Measurements from ENCODE around the gene CRYGN.

Gene CRYGN

DNA sequence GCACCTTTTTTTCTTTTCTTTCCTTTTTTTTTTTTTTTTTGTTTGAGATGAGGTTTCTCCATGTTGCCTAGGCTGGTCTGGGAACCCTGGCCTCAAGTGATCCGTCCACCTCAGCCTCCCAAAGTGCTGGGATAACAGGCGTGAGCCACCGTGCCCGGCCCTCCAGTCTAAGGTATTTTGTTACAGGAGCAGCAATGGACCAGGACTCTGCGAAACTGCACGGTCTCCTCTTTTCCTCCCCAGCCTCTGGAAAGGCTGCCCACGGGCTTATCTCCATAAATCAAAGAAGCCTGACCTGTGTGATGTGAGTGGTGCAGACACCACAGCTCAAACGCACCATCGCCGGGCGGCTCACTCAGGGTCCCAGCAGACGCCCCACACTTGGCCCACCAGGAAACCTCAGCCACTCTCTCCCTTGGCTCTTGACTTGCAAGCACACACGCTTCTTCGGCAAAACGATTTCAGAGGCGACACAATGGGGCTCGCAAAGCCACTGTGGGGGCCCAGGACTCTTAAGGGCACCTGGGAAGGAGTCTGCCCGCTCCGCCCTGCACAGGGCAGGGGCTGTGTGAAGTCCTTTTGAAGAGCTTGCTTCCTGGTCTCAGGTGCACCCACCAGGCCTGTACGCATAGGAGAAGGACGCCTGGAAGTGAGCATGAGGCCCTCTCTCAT, 50.7 kb downstream of the CRYGN start:
- DNase-seq = no peak

DNA sequence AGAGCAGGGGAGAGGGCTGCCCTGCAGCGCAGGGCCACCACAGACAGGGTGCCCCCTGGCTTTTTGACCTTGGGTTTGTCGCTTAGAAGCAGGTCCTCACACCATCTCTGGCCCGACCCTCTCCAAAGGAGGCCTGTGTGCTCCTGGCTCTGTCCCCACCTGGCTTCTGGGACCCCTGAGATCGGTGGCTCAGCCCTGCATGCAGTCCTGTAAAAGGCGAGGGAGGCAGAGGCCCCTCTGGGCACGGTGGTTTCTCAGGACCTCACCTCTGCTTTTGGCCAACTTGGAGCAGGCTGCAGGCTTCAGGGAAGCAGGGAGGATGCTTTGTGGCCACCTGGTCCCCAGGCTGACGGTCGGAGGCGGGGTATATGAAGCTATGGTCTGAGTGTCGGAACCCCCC, 51.5 kb downstream of the CRYGN start:
- no peak for DNase-seq

DNA sequence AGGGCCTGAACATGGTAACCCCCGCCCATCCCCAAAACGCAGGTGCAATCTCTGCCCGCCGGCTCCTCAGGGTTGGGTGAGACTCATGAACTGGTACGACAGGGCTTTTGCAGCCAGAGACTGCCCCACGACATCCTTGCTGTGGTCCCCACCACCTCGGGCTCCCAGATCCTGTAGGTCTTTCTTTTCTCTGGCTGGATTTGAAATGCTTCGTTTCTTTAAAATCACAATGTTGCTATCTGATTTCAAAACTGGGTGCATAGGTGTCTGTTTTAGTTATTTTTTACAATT, 52.0 kb downstream of the CRYGN start:
- DNase-seq = no peak

DNA sequence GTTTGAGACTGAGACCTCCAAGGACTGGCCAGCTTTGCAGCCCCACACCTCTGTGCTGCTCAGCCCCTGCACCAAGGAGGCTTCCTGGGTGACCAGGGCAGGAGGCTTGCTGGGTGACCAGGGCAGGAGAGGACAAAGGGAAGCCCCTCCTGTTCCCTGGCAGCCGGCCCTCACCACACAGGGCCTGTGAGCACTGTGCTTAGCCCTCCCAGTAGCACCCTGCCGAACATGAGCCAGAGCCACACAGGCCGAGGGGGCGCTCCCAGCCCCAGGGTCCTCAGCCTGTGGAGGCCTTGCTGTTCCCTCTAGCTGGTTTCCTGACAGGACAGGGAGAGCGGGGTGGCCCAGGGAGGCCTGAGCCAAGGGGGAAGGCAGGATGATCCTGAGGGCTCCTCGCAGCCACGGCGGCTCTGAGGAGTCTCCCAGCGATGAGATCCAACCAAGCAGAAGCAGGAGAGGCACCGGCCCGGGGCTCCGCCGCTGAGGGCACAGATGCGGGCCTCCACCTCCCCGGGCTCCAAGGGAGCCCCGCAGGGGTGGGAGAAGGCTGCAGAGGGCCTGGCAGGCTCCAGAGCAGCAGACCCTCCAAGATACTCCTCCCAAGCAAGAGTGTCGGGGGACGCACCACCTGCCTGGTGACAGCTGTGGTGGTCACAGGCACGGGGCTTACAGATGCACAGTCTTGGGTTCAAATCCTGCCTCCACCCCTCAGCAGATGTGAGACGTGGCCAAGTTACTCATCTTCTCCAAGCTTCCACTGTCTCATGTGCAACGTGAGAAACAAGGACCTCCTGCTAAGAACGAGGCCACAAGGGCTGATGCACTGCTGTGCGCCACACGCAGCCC, 52.6 kb downstream of the CRYGN start:
- DNase-seq = no peak

DNA sequence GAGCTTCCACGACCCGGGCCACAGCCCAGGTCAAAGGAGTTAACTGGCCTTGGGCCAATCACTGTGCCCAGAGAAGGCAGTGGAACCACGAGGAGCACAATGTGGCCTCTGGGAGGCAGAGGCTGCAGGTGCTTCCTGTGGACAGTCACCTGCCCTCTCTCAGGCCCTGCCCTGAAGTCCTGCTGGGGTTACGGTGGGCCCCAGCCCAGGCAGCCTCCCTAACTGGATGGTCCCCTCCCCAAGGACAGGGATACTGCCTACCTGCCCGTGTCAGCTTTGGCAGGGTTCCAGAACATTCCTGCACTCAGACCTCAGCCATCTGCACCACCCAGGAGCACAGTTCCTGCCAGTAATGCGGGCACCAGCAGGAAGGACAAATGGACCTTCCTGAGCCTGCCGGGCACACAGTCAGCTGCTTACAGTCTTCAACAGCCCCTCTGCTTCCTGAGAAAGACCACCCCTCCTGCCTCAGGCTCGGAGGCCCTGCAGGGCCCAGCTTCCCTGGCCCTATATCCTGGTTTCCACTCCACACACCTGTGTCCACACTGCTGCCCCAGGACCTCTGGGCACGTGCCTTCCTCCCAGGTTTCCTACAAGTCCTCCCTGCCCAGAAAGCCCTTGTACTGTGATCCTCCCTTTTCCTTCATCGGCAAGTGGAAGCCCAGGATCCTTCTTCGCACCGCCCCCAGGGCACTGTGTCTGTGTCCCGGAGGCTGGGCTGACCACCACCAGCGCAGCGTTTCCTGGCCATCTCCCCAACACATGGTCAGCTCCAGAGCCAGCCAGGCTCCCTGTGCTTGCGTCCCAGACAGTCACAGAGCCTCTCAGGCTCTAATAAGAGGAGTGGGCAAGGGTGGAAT, 53.4 kb downstream of the CRYGN start:
- DNase-seq = no peak

DNA sequence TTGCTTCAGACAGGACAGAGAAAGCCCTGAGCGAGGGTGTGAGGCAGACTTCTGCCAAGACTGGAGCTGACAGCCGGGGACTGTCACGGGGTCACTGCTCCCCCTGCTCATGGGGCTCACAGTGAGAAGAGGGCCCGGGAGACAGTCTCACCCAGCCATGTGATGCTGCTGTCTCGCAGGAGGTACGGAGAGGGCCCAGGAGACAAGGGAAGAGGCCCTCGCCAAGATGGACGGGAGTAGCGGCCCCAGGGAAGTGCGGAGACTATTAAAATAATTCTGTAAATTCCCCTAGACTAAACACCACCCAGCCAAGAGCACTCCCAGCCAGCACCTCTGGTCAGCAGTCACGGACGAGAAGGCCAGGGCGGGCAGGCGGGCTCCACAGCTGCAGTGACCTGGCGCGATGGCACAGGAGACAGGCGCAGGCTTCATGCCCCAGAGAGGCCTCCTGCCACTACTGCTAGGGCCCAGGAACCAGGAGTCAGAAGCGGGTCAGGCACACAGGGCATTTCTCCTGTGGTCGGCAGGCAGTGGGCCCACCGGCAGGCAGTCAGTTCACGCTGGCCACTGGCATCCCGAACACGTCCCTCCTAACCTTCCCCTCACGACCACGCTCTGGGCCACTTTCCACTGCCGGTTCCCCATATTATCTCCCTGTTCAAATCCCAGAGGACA, 54.2 kb downstream of the CRYGN start:
- DNase-seq = no peak

DNA sequence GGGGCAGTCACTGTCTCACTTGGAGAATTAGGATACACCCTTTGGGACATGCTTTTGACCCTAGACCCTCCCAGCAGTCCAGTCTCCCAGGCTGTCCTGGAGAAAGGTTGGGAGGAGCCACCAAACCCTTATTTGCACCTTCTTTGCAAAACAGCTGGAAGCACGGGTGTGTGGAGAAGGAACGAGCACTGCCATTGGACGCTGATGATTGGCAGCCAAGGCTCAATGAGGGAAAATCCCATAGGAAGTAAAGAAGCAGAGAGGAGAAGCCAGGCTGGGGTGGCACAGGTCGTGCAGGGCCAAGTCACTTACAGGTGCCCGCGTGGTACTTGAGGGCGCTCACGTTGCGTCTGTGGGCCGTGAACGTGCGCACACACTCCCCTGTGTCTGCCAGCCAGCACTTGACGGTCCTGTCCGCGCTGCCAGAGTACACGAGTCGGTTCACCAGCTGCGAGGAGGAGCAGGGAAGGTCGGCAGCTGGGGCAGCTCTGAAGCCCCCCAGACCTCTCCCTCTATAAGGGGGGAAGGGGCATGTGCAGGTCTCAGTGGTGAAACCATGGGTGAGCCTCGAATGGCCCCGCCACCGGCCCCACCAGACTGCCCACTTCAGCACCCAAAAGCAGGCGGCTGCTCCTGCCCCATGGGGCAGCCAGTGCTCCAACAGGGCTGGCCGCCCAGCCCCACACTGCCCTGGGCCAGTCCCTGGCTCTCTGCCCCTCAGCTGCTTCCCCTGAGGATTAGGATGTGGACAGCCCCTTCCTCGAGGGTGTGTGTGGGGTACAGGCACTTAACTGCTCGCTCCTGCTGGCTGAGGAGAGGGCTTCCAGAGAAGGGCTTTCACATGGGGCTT, 54.9 kb downstream of the CRYGN start:
- no peak for DNase-seq

DNA sequence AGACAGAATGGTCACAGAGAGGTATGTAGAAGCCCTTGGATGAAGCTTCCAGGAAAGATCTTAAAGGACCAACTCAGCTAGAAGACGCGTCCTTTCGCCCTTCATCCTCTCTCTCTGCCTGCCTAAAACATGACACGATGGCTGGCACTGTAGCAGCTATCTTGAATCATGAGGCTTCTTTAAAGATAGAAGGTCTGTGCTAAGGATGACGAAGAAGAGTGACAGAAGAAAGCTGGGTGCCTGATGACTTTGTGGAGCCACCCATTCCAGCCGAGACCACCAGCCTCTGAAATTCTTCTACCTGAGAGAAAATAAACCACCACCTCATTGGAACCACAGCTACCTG, 55.6 kb downstream of the CRYGN start:
- DNase-seq = no peak

DNA sequence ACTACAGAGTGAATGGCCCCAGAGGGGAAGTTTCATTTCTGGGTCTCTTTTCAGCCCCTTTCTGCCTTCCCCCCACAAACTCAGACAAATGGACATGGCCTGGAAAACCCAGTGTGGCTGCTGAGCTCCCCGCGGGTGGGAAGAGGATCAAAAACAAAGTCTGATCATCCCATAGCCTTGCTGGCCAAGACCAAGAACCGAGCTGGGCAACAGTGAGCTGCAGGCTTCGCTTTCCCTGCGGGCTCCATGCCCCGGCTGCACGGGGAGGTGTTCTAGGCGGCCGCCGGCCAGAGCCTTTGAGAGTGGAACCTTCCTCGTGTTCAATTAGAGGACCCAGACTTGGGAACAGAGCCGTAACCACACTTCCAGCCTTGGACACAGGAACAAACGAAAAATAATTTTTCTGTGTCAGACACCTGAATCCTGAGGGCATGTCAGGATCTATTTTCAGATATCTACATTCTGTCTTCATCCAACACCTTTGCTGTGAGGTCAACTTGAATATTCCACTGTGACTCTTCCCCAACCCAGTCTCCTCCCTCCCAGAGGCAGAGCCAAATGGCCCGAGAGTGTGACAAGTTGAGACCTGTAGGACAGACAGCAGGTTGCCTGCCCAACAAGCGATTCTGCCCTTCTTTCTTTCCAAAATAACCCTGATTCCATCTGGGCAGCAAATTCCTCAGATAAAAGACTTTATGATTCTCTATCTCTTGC, 56.1 kb downstream of the CRYGN start:
- no peak for DNase-seq

DNA sequence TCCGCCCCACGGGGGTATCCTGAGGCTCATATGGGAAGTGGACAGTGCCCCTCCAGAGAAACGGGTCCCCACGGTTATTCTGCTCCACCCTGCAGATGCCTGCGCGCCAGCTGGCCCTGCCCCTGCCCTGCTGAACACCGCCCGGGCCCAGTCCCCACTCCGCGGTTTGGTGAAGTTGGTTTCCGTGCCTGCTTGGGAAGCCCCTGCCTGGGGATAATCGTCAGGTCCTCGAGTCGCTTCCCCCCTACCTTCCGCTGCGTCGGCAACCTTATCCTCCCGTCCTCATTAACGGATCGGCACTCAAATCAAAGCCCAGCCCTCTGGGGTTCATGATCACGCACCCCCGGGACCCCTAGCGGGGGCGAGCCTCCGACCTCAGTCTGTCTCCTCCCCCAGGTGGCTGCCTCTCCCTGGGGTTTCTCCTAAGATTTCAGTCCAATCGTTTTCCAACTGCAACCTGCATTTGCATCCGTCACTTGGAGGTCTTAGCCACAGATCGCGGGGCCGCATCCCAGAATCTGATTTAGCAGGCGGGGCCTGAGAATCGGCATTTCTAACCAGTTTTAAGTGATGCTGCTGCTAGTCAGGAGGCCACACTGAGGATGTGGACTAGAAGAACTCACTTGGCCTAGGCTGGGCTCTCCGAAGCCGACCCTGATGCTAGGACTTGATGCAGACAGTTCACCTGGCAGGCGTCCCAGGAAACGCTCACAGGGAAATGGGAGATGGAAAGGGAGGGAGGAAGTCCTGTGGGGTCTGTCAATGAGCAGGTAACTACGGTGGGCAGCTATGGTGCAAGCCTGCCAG, 57.7 kb downstream of the CRYGN start:
- DNase-seq = peak in 3 of 5 experiments; percentile 19 to 68 (median 57)

DNA sequence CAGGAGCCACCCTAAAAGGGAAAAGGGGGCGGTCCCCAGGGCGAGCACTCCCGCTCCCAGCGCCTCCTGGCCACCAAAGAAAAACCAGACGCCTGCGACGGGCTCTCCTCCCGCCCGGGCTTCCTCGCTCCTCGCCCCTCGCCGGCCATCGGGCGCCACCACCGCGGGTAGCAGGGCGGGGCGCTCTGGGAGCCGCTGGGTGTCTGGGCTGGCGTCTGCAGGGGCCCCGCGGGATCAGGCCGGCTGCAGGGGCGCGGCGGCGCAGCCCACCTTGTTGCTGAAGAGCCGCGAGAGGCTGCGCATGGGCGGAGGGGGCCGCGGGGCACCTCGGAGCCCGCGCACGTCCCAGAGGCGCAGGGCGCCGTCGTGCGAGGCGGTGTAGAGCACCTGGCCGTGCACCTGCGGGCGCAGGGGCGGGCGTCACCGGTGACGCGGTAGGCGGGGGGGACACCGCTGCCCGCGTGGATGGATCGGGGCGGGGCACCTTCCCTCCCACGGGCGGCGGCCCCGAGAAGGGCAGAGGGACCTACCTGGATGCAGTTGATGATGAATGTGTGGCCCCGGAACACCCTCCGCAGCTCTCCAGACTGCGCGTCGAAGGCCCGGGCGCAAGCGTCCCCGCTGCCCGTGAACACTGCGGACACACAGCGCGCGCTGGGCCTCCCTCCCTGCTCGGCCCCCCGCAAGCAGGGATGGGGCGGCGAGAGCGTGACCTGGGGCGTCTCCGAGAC, 58.4 kb downstream of the CRYGN start:
- DNase-seq = peak; percentile 15 to 71 (median 48)

DNA sequence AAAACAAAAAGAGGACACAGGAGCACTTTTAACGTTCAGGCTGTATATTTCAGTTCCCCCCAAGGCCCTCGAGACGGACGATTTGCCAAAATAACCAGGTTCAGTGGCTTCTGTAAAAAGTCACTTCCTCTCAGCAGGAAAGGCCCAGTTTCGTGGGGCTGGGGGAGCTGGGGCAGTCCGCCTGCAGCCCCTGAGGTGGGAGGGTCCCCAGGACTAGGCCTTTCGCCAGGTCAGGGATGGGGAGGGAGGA, 58.9 kb downstream of the CRYGN start:
- DNase-seq = no peak

DNA sequence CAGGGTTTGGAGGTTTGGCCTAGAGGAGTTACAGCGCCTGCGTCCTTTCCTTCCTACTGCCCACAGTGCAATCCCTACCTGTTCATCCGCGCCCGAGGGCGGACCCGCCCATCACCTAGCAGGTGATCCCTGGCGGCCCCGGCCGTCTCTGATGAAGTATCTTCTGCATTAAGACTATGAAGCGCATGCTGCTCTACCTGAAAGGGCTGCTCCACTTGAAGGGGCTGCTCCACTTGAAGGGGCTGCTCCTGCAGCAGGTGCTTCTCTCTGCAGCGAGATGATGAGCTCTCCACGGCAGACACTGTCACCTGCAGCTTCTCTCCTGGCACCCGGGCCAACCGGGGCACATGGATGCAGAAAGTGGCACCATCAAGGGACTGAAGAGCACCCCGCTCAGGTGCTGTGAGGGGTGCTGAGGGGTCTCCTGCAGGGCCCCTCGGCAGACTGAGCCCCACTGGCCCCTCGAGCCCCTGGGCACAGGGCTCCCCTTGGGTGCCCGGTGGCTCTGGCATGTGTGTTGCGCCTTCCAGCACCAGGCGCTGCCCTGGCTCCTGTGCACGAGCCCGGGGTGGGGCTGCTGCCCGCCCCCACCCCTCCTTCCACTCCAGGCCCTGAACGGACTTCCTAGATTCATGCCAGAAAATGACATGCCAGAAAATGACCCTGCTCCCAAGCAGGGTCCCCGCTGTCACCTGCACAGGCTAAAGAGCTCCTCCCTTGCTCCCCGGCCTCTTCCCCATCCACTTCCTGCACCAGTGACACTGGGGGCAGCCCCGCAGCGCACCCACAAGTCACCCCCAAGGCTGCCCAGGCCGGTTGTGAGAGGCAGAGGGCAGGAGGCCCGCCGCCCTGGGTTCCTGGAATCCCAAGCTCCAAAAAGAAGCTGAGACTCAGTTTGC, 59.5 kb downstream of the CRYGN start:
- DNase-seq = no peak

DNA sequence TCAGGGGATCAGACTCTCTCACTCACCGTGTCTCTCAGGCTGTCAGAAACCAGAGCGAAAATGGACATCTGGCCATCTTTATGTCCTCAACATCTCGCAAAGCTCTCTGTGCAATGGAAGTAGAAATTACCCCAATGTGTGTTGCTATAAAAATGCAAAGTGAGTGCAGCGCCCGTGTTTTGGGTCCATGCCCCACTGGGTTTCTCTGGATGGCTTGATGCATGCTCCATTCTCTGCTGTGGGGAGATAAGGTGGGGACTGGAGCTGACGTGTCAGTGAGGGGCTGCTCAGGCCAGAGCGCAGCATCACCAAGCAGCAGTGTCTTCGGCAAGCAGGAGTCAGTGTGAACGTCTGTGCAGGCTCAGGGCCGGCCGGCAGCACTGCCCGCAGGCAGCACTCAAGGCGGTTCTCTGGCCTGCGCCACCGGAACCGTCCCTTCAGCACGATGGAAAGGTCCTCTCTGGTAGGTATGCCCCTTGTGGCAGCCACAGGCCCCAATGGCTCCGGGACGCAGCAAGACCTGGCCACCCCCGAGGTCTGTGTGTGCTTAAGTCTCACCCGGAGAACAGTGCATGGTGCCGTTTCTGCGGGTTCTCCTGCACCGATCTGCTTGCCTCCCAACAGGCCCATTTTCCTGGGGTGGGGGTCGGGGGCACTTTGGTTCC, 60.3 kb downstream of the CRYGN start:
- DNase-seq = no peak

DNA sequence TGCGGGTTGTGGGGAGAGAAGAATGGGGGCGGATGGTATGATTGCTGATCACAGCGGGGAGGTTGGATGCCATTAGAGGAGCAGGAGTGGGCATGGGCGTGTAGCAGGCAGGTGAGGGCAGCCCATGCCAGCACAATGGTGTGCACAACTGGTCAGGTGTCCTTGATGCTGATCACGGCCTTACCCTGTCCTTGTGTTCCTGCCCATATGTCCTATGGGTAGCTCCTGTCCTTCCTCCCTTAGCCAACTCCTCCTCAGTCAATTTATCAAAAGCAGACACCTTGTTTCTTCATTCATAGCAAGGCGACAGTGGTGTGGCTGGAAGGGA, 60.8 kb downstream of the CRYGN start:
- DNase-seq = no peak
